Fibroblast of gingiva (primary cell): Measurements from ENCODE around the gene NUMB.

Source experiments
- DNase-seq: peaks from one replicate; pipeline ENCODE4 v3.0.0-alpha.2; 2011; ENCODE audit warnings: low read depth

NUMB gene

DNA sequence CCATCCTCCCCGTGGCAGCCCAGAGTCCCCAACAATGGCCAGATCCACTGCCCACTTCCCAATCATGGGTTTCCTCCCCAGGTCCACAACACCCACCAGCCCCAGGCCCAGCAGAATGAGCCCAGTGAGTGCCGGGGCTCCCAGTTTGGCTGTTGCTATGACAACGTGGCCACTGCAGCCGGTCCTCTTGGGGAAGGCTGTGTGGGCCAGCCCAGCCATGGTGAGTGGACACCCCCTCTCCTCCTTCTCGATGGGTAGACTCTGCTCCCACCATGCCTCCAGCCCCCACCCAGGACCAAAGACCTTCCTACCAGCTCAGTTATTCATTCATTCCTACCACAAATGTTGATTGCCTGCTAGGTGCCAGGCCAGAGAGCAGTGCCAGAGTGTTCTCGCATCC lies 197.3 kb downstream of the NUMB start:
- DNase-seq = no peak

DNA sequence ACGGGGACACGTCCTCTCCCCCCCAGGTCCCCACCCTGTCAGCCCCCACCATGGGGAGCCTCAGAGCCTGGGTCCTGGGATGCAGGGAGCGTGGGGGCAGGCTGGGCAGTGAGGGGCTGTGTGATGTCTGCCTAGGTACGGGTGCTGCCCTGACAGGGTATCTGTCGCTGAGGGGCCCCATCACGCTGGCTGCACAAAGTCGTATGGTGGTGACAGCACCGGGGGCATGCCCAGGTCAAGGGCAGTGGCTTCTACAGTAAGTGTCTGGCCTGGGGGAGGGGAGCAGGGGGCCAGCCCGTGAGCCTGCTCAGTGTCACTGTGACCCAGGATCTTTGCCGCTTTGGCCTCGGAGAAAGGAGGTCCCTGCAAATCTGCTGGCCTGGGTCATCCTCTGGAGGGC lies 197.8 kb downstream of the NUMB start:
- no peak for DNase-seq

DNA sequence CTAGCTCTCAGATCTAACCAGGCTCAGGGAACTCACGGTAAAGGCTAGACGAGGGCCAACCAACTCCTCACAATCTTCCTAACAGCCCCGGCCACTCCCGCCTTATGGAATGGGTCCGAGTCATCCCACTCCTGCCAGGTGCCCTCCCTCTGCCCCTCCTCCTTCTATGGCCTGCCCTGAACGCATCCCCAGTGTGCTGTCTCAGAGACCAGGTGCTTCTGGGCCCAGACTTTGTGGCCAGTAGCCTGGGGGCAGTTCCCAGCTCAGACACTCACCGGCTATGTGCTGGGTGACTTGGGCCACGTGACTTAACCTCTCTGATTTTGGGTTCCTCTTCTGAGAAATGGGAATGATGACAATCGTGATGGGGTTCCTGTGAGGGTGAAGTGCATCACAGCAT lies 198.5 kb downstream of the NUMB start:
- DNase-seq = no peak

DNA sequence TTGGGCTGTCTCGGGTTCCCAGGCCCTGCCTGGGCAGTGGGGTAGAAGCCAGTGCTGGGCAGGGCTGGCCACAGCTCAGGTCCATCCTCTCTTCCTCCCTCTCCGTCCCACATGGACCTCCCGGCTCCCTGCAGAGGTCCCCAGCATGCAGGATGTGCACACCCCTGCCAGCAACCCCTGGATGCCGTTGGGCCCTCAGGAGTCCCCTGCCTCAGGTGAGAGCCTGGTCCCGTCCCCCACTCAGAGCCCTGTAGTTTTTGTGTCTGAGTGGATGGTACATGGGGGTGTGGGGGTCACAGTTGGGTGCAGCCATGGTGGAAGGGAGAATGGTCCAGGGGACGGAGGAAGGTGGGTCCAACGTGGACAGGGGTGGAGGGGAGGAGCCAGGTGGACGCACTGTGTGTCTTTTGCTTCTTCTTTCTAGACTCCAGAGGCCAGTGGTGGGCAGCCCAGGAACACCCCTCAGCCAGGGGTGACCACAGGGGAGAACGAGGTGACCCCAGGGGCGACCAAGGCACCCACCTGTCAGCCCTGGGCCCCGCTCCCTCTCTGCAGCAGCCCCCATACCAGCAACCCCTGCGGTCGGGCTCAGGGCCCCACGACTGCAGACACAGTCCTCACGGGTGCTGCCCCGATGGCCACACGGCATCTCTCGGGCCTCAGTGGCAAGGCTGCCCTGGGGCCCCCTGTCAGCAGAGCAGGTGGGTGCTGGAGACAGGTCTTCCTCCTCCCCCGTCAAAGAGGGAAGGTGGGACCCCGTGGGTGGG lies 199.3 kb downstream of the NUMB start:
- no peak for DNase-seq

DNA sequence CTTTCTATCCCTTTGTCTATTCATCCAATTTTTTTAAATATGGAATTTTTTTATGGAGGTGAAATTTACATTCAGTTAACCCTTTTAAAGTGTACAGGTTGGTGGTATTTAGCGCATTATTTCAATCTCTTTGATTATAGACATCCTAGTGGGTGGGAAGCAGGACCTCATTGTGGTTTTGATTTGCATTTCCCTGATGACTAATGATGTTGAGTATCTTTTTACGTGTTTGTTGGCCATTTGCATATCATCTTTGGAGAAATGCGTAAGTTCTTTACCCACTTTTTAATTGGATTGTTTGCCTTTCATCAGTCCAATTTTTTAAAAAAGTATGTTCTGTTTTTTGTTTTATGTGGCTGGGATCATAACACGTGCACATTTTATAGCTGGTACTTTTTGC lies 200.3 kb downstream of the NUMB start:
- DNase-seq = no peak

DNA sequence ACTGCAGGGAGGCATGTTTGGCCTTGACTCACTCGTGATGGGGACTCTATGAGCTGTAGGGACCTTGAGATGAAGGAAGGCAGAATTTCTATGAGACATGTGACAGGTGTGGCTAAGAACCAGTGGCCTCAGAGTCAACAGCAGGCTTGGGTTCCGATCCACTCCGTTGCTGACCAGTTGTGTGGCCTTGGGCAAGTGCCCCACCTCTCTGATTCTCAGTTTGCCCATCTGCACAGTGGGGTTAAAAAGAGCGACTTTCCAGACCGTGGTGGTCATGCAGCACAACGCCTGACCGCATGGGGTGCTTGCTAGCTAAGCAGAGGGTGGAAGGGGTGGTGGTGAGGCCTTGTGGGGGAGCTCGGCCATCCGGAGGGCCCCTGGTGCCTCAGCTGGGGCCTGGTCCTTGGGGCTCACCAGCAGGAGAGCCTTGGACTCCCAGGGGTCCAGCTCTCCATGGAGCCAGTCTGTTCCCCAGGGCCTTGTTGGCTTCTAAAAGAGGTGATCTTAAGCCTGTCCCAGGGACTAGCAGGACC lies 202.6 kb downstream of the NUMB start:
- DNase-seq = no peak

DNA sequence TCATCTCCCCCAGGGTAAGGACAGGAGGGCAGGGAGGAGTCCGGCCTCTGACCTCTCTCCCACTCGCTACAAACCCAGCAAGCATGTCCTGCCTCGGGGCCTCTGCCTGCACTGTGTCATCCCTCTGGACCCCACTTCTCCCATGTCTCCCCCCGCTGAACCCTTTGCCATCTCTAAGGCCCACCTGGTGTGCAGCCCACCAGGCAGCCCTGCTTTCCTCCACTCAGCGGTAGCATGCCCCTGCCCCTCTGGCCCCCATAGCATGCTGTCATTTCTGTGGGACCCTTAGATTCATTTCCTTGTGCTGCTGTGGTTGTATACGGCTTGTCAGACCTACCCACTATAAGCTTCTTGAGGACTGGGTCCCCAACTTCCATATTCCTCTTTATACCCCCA lies 203.3 kb downstream of the NUMB start:
- DNase-seq = no peak

DNA sequence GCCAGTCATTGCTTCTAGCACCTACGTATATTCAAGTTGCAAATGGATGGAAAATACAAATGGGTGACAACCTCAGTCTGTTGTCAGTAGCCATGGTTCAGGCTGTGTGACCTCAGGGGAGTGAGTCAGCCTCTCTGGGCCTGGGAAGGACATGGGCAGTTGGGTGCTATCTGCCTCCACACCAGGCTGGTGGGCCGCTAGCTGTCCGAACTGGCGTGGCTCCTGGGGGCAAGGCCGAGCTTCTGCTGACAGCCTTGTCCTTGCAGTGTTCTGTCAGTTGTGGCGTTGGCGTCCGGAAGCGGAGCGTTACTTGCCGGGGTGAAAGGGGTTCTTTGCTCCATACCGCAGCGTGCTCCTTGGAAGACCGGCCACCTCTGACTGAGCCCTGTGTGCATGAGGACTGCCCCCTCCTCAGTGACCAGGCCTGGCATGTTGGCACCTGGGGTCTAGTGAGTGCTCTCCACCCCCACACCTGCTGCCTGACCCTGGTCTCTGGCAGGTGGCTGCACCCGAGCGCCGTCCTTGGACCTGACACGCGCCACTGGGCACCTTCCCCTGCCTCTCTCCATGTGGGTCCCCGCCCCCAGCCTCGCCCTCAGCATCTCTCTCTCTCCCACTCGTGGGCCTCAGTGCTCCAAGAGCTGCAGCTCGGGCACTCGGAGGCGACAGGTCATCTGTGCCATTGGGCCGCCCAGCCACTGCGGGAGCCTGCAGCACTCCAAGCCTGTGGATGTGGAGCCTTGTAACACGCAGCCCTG lies 203.9 kb downstream of the NUMB start:
- no peak for DNase-seq

DNA sequence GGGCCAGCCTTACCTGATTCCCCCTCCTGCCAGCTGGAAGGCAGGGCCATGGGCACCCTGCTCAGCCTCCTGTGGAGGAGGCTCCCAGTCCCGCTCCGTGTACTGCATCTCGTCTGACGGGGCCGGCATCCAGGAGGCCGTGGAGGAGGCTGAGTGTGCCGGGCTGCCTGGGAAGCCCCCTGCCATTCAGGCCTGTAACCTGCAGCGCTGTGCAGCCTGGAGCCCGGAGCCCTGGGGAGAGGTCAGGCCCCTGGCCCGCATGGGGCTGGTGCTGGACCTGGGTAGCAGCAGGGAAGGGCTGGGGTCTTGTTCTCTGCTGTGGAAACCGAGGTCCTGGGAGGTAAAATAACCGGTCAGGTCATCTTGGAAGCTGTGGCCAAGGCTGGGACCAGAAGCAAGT lies 204.6 kb downstream of the NUMB start:
- no peak for DNase-seq

DNA sequence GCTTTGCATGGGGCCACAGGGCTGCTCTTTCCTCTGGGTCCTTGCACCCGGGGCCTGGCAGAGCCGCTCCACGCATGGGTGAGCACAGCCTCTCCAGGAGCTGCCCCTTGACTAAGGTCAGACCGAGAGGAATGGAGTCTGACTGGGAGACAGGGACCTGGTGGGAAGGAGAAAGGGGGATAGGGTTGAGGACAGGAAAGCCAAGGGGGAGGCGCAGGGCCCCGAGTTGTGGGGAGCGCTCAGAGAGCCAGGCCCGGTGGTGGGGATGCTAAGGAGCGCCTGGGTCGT lies 205.1 kb downstream of the NUMB start:
- DNase-seq = no peak

DNA sequence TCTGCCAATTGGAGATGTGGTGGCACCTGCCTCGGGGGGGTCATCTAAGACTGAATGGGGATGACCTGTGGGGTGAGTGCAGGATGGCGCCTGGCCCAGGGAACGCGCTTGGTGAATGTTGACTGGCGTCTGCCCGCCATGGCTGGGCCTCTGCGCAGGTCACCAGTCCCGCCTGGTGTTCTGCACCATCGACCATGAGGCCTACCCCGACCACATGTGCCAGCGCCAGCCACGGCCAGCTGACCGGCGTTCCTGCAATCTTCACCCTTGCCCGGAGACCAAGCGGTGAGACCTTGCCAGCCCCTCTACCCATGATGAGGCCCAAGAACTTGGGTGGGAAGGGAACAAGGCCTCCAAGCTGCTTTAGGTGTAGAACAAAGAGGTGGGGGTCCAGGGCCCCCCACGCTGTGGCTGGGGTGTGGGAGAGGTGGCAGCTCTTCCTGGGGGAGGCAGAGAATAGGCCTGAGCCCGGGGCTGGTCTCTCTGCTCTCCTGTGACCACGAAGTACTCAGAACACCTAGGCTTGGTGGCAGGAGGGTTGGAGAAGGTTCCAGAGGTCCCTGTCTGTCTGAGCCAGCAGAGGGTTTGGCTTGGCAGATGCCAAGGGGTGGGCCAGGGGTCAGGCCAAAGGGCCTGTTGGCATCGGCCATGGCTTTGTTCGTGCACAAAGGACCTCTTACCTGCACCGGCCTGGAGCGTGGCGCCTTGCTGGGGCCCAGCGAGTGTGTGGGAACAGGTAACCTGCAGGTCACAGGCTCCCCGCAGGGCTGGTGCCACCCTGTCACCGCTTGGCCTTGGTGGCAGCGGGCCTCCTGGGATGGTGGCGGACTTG lies 205.6 kb downstream of the NUMB start:
- DNase-seq = no peak

DNA sequence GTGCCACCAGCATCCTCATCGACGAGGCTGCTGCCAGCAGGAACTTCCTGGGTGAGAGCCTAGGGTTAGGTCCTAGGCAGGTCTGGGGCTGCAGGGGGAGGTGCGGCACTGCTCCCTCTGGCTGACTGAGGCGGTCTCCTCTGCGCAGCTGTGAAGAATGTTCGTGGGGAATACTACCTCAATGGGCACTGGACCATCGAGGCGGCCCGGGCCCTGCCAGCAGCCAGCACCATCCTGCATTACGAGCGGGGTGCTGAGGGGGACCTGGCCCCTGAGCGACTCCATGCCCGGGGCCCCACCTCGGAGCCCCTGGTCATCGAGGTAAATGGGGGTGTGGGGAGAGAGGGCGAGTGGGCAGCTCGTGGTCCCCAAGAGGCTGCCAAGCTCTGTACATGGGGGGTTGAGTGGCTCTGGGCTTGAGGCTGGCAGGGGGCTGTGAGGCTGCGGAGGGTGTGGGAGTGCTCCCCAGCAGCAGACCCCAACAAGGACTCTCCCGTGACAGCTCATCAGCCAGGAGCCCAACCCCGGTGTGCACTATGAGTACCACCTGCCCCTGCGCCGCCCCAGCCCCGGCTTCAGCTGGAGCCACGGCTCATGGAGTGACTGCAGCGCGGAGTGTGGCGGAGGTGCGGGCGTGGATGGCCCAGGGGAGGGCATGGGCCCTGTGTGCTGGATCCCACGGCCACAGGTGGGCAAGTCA lies 206.7 kb downstream of the NUMB start:
- no peak for DNase-seq

DNA sequence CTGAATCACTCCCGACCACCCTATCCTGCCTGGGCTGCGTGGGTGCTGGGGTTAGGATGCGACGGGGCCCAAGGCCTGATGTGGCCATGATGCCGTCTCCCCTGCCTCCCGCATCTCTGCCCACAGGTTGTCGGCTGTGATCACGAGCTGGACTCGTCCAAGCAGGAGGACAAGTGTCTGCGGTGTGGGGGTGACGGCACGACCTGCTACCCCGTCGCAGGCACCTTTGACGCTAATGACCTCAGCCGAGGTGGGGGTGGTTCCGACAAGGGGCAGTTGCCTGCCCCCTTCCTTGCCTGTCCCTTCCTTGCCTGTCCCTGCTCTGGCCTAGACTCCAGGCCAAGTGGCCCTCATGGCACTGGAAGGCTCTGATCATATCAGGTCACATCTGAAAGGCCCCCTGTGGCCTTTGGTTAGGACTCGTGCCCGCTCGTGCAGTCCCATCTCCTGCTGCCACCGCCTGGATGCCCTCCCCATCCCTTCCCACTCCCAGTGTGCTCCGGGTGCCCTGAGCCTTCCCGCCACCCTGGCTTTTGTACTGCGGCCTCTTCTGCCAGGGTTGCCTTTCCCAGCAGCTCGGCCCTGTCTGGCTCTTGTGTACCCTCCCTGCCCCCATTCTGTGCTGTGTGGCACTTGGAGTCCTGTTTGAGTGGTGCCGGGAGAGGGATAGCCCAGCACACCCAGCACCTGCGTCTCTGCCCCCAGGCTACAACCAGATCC lies 207.4 kb downstream of the NUMB start:
- no peak for DNase-seq

DNA sequence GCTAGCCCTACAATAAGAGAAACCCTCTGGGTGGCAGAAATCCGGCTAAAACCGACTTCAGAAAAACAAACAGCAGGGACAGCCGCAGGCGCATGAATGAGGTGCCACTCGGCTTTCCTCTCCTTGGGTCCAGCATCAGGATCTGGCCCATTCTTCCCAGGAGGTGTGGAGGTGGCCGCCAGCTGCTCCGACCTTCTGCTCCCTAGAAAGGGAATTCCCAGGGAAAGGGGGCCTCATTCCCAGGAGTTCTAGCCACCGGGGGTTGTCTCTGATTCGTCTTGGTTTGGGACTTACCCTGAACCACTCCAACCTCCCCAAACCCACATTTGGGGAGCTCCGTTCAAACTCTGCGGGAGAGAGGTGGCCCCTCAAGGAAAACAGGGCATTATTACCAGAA lies 208.0 kb downstream of the NUMB start:
- no peak for DNase-seq

DNA sequence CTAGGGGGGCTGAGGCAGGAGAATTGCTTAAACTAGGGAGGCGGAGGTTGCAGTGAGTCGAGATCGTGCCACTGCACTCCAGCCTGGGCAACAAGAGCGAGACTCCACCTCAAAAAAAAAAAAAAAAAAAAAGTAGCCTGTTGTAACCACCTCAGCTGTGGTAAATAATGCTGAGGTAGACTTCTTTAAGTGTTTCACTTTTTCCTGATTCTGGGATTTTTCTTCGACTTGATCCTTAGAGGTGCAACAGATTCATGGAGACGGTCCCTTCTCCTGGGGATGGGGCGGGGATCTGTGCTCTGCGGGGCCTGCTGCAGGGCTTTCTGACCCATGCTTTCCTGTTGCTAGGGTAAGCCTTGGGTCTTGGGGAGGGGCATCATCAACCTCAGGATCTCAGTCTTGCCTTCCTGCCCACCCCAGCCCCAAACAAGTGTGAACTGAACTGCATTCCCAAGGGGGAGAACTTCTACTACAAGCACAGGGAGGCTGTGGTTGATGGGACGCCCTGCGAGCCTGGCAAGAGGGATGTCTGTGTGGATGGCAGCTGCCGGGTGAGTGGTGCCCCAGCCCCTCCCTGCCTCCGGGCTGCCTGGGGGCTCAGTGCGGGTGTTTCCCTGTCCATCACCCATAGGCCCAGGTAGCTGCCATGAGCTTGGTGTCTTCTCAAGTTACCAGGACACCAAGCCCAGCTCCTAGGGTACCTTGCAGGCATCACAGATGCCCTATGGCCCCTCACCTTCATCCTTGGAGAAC lies 208.6 kb downstream of the NUMB start:
- no peak for DNase-seq

DNA sequence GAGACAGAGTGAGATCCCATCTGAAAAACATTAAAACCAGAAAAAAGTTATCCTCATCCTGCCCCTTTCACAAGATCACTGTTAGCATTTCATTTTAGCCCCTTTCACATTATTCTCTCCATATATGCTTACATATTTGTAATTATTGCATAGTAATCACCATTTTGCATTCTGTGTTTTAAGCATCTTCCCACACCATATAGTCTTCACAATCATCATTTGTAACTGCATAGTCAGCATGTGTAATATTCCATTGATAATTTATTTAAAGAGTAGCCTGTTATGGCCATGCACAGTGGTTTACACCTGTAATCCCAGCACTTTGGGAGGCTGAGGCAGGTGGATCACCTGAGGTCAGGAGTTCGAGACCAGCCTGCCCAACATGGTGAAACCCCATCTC lies 209.2 kb downstream of the NUMB start:
- DNase-seq = no peak

DNA sequence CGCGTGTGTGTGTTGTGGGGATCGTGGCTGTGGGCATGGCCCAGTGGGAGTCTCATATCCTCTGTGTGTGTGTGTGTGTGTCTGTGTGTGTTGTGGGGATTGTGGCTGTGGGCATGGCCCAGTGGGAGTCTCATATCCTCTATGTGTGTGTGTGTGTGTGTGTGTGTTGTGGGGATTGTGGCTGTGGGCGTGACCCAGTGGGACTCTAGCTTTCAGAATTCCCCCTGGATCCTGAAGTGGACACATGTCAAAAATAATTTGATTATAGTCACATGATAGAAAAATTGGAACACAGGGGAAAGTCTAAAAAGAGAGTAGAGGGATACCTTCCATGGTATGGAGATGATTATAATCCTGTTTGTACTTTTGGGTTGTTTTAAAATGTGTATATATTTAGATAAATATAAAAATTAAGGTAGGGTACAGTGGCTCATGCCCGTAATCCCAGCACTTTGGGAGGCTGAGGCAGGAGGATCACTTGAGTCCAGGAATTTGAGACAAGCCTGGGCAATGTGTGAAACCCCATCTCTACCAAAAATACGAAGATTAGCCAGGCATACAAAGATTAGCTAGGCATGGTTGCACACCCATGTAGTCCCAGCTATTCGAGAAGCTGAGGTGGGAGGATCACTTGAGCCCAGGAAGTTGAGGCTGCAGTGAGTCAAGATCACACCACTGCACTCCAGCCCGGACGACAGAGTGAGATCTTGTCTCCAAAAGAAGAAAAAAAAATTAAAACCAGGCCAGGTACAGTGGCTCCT lies 210.1 kb downstream of the NUMB start:
- no peak for DNase-seq

DNA sequence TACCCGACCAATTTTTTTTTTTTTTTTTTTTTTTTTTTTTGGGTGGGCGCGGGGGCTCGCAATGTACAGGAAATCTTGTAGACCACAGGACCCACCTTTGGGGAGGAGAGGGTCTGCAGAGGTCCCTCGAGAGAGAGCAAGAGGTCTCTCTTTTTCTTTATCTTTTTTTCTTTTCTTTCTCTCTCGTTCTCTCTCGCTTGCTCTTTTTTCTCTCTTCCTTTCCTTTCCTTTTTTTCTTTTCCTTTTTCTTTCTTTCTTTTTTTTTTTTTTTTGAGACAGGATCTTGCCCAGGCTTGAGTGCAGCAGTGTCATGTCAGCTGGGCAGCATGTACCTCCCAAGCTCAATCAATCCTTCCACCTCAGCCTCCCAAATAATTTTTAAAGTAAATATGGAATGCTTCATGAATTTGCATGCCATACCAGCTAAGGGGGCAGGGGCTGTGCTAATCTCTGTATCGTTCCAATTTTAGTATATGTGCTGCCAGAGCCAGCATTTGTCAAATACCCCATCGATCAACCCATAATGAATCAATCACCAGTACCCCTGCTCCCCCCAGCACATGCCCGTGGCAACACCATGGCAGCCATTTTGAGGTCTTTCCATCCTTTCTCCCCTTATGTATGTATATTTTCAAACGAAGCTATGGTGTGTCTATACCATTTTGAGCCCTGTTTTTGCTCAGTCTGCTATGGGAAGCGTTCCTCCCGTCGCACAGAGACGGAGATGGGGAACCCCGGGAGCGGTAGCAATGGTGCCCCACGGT lies 211.8 kb downstream of the NUMB start:
- no peak for DNase-seq
